Upper lobe of right lung (tissue), 1 donor: ENCODE data around the gene SYTL2. TPM values are rescaled to one million over a fixed set of nuclear protein-coding genes. Genes with fewer than 3 reads are reported as not detected.

ENCODE experiments used
- ATAC-seq: fragments of 200-7000 bp; cut with Tn5 transposase; one replicate; pipeline ENCODE4 v1.9.1; 2020; ENCODE audit warnings: mild to moderate bottlenecking, moderate library complexity
- DNase-seq: peaks from one replicate; pipeline ENCODE4 v3.0.0-alpha.2; 2020
- H3K27ac ChIP-seq: fragments of 200-600 bp; one replicate; pipeline ENCODE4 v1.8.0; 2022
- H3K27me3 ChIP-seq: fragments of 200-600 bp; one replicate; pipeline ENCODE4 v1.8.0; 2022; ENCODE audit warnings: mild to moderate bottlenecking
- H3K36me3 ChIP-seq: fragments of 200-600 bp; one replicate; pipeline ENCODE4 v1.8.0; 2022
- H3K4me1 ChIP-seq: fragments of 200-600 bp; one replicate; pipeline ENCODE4 v1.8.0; 2022
- H3K4me3 ChIP-seq: fragments of 200-600 bp; one replicate; pipeline ENCODE4 v1.8.0; 2022; ENCODE audit warnings: mild to moderate bottlenecking
- H3K9me3 ChIP-seq: fragments of 200-600 bp; one replicate; pipeline ENCODE4 v1.8.0; 2022
- CTCF ChIP-seq: fragments of 200-600 bp; IDR thresholded peaks from one replicate; pipeline ENCODE4 v1.8.0; 2022; ENCODE audit warnings: antibody characterized with exemption
- intact Hi-C: fragments of 100-400 bp; cut with DNase I; formaldehyde crosslinking; loops from one replicate; pipeline ENCODE4 v1.11.0; 2022
- total RNA-seq: library from RNA; stranded (reverse); fragmentation: NEBNext Ultra II Directional; extraction: Animal tissue kit (Norgen Biotek cat#: 25700); gene quantifications from one replicate; pipeline ENCODE4 v1.2.1, GENCODE V29; 2021
- donor health status: DM: no; HTN: yes; CAD: no; lungs with severe emphysema.

SYTL2 gene
- total RNA-seq, 1 donor from 2014 or later: 36.5 TPM

GRCh38 chr11:85698195-85698594 is 112.7 kb downstream of the SYTL2 start:
- Histone ChIP-seq H3K36me3 (no peaks in the 10 kb centered on the region), H3K27ac (no peak overlapping the region), H3K27me3 (no peaks in the 10 kb centered on the region), H3K4me1 (peaks cover 4% of the 10 kb centered on the region), H3K4me3 (no peak overlapping the region), H3K9me3 (no peaks in the 10 kb centered on the region)
- ATAC-seq (no peak), DNase-seq (no peak)
- intact Hi-C loops: loop anchor here (10.0 kb wide), 1 partner anchor 127 kb away; no protein-coding TSS in a partner anchor
- no peak for TF ChIP-seq CTCF

- H3K36me3 ChIP-seq: no peaks in the 10 kb centered on the region
- intact Hi-C loops: loop anchor here (10.0 kb wide), 1 partner anchor 127 kb away; no protein-coding TSS in a partner anchor
- no peak for DNase-seq
These were observed 113.2 kb downstream of the SYTL2 start for GRCh38 chr11:85697747-85698146.

GRCh38 chr11:85695546-85695945 is 115.4 kb downstream of the SYTL2 start:
- ATAC-seq (no peak), DNase-seq (no peak)
- TF ChIP-seq CTCF: no peak
- Histone ChIP-seq H3K9me3 (no peaks in the 10 kb centered on the region), H3K4me3 (no peak overlapping the region), H3K36me3 (no peaks in the 10 kb centered on the region), H3K27ac (no peak overlapping the region), H3K27me3 (no peaks in the 10 kb centered on the region), H3K4me1 (peaks cover 4% of the 10 kb centered on the region)
- intact Hi-C loops: loop anchor here (10.0 kb wide), 1 partner anchor 129 kb away; no protein-coding TSS in a partner anchor

More at GRCh38 chr11:85697747-85698146, 113.2 kb downstream of the SYTL2 start:
- peaks cover 4% of the 10 kb centered on the region for H3K4me1 ChIP-seq
- no peak for ATAC-seq
- no peak overlapping the region for H3K4me3 ChIP-seq
- H3K9me3 ChIP-seq: no peaks in the 10 kb centered on the region
- no peak overlapping the region for H3K27ac ChIP-seq
- TF ChIP-seq CTCF: no peak
- no peaks in the 10 kb centered on the region for H3K27me3 ChIP-seq

- Histone ChIP-seq H3K27me3 (no peaks in the 10 kb centered on the region), H3K4me3 (no peak overlapping the region), H3K4me1 (peaks cover 4% of the 10 kb centered on the region), H3K36me3 (no peaks in the 10 kb centered on the region), H3K27ac (no peak overlapping the region), H3K9me3 (no peaks in the 10 kb centered on the region)
- intact Hi-C loops: loop anchor here (10.0 kb wide), 1 partner anchor 130 kb away; no protein-coding TSS in a partner anchor
- TF ChIP-seq CTCF: peak; percentile 55
- ATAC-seq (peak; percentile 33), DNase-seq (no peak)
These were observed 116.5 kb downstream of the SYTL2 start for GRCh38 chr11:85694385-85694980.

- H3K27me3 ChIP-seq: no peaks in the 10 kb centered on the region
- H3K36me3 ChIP-seq: no peaks in the 10 kb centered on the region
- intact Hi-C loops: no loop called here
- ATAC-seq (peak; percentile 73), DNase-seq (peak; percentile 69)
- peak within 1 kb of the TSS; percentile 37 for H3K4me3 ChIP-seq
- peaks cover 11% of the 10 kb centered on the region for H3K4me1 ChIP-seq
- TF ChIP-seq CTCF: no peak
- no peaks in the 10 kb centered on the region for H3K9me3 ChIP-seq
- peak within 1 kb of the TSS; percentile 67 for H3K27ac ChIP-seq
These were observed 125.0 kb downstream of the SYTL2 start, which contains the start of gene CCDC89 for GRCh38 chr11:85685820-85686459. TSS of gene CCDC89 (minus strand) at chr11:85686195. CDS start at chr11:85686130, 65 bp downstream.
